ACC112 (cell line): Measurements from ENCODE around the gene DDO.

Experiments
- H2AFZ ChIP-seq: fragments of 200-600 bp; sonication (generic); one replicate; pipeline ENCODE4 v1.6.0; 2017; ENCODE audit warnings: antibody characterized with exemption, low read length; ENCODE audit not compliant: unreplicated experiment
- H3K27ac ChIP-seq: fragments of 200-600 bp; sonication (generic); 2 replicates; pipeline ENCODE4 v1.5.1; 2014; ENCODE audit warnings: low read depth, mild to moderate bottlenecking, antibody characterized with exemption, low read length, moderate library complexity
- H3K27me3 ChIP-seq: fragments of 200-600 bp; sonication (generic); 2 replicates; pipeline ENCODE4 v1.6.1; 2014; ENCODE audit warnings: mild to moderate bottlenecking, antibody characterized with exemption, low read length, moderate library complexity, mixed read lengths; ENCODE audit not compliant: insufficient read depth
- H3K36me3 ChIP-seq: fragments of 200-600 bp; sonication (generic); 2 replicates; pipeline ENCODE4 v1.6.1; 2016; ENCODE audit warnings: mild to moderate bottlenecking, antibody characterized with exemption, low read length, moderate library complexity, mixed read lengths; ENCODE audit not compliant: insufficient read depth
- H3K4me1 ChIP-seq: fragments of 200-600 bp; sonication (generic); one replicate; pipeline ENCODE4 v1.6.1; 2016; ENCODE audit warnings: low read length, mixed read lengths; ENCODE audit not compliant: insufficient read depth, unreplicated experiment, control insufficient read depth
- H3K4me3 ChIP-seq: fragments of 200-600 bp; sonication (generic); 2 replicates; pipeline ENCODE4 v1.5.1; 2014; ENCODE audit warnings: mild to moderate bottlenecking, low read depth, low read length
- H3K79me2 ChIP-seq: fragments of 200-600 bp; sonication (generic); one replicate; pipeline ENCODE4 v1.6.0; 2016; ENCODE audit warnings: low read length; ENCODE audit not compliant: control insufficient read depth, unreplicated experiment, insufficient read depth

The DDO gene

DNA sequence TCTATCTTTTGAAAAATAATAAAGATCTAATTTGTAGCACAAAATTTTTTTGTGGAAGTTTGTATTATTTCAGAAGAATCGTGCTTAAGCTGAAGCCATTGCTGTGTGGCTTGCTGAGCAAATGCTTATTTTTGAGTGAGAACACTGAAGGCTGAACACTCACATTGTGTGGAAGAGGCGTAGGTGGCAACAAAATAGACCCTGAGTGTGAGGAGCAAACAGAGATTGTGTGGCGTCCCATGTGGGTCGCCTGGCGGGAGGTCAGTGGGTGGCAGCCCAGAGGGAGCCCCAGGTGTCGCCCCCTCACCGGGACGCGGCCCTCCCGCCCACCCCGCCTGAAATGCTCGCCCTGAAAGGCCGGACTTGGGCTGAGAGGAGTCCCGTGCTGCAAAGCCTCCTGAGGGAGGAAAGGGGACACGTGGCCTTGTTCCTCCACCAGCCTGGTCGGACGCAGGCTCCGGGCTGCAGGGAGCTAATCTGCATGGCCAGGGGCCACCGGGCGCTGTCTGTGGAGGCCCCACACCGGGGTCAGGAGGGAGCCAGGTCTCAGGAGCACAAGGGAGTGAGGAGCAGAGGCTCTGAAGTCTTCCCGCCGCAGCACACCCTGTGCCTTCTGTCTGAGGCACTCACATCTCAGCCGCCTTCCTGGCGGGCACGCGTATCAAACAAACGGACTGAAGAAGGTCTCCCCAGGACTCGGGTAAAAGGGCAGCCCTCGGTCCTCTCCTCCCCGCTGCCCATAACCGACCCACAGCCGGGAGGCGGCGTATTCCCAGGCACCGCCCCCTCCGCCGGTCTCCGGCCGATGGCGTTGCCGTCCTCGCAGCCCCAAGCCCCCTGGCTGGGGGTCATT is 15.9 kb downstream of the DDO start:
- Histone ChIP-seq H3K79me2 (no peaks in the 10 kb centered on the region), H3K27me3 (no peaks in the 10 kb centered on the region), H3K27ac (no peak overlapping the region), H2AFZ (peak overlapping the region; percentile 96), H3K36me3 (no peaks in the 10 kb centered on the region), H3K4me3 (peak overlapping the region; percentile 62), H3K4me1 (peaks cover 14% of the 10 kb centered on the region)

DNA sequence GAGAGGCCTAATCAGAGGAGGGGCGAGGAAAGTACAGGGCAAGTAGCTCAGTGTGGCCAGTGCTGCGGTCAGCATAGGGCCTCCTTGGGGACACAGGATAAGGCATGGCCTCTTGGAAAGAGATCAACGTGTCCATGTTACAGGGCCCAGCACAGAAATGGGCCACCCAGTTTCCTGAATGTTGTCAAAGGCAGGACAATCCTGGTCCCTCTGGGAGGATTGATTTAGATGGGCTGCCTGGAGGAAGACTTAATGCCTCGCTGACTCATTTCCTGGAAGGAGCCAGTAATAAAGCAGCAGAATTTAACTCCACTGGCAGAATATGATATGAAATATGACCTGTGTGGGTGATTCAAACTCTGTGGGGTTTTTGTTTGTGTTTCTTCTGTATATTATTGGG is 16.6 kb downstream of the DDO start:
- H3K36me3 ChIP-seq = no peaks in the 10 kb centered on the region
- H3K27me3 ChIP-seq = no peaks in the 10 kb centered on the region
- H2AFZ ChIP-seq = no peak overlapping the region
- no peak overlapping the region for H3K27ac ChIP-seq
- peaks cover 14% of the 10 kb centered on the region for H3K4me1 ChIP-seq
- no peaks in the 10 kb centered on the region for H3K79me2 ChIP-seq
- H3K4me3 ChIP-seq = peak overlapping the region; percentile 46; the same call in 1 of the 2 replicates

DNA sequence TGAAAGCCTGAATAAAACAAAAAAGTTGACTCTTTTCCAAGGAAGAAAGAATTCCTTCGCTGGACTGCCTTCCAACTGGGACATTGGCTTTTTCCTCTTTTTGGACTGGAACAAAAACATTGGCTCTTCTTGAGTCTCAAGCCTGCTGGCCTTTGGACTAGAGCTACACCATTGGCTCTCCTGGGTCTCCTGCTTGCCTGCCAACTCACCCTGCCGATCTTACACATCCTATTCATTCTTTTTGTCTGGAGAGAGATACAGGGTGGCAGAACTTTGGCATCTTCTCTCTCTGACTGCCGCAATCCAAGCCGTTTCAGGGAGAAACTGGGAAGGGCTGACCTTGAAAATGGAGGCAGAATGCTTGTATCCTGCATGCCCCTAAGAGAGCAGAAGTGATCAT is 20.2 kb downstream of the DDO start:
- H3K4me1 ChIP-seq = peaks cover 14% of the 10 kb centered on the region
- H3K36me3 ChIP-seq = no peaks in the 10 kb centered on the region
- no peak overlapping the region for H2AFZ ChIP-seq
- H3K27me3 ChIP-seq = no peaks in the 10 kb centered on the region
- no peaks in the 10 kb centered on the region for H3K79me2 ChIP-seq
- H3K4me3 ChIP-seq = no peak overlapping the region
- H3K27ac ChIP-seq = no peak overlapping the region

DNA sequence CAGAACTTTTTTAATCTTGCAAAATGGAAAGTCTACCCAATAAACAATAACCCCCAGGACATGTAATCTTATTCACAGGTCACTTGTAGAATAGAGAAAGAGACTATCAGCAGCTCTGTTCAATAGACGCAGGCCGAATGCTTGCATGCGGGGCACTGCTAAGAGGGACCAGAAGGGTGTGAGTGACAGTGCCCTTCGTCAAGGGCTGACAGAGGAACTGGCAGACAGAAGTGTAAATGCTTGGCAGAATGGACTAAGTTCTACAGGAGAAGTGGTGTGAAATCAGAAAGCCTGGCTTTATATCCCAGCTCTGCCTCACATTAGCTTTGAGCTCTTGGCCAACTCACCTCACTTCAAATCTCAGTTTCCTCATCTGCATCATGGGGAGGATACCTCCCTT is 21.0 kb downstream of the DDO start:
- H3K36me3 ChIP-seq = no peaks in the 10 kb centered on the region
- H3K27me3 ChIP-seq = no peaks in the 10 kb centered on the region
- H2AFZ ChIP-seq = no peak overlapping the region
- H3K27ac ChIP-seq = no peak overlapping the region
- no peak overlapping the region for H3K4me3 ChIP-seq
- no peaks in the 10 kb centered on the region for H3K79me2 ChIP-seq
- H3K4me1 ChIP-seq = peaks cover 8% of the 10 kb centered on the region

DNA sequence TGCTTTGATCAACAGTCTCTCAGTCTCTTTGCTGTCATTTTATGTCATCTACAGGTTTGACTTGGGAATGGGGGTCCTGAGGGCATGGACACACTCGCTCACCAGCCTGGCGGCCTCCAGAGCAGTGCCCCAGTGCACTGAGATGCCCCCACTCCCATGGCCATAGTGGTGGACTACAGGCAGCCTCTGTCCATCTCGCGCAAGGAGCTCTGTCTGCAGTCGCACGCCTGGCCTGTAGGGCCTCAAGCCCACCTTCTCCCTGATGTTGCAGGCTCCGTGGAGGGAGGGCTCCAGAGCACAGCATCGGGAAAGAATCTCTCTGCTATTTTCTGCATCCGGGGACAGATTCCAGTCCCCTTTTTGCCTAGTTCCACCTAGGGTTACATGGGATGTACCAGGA is 22.6 kb downstream of the DDO start:
- no peaks in the 10 kb centered on the region for H3K36me3 ChIP-seq
- no peak overlapping the region for H3K27ac ChIP-seq
- H3K27me3 ChIP-seq = no peaks in the 10 kb centered on the region
- H3K79me2 ChIP-seq = no peaks in the 10 kb centered on the region
- H2AFZ ChIP-seq = no peak overlapping the region
- H3K4me1 ChIP-seq = no peaks in the 10 kb centered on the region
- no peak overlapping the region for H3K4me3 ChIP-seq

DNA sequence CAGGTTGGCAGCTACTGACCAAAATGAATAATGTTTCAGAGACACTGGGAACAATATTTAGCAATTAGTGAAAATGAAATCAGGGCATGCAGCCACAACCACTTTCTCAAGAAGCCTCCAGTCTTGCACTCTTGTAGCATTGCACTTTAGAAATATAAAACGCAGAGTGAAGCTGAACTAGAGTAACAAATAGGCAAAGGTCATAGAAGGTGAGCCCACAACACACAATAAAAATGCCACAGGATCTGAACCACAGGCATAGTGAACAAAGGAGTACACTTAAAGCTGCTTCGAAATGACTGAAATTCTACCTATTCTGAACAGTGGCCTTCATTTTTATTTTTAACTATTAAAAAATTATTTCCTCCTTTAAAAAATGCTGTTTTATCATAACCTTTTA is 25.0 kb downstream of the DDO start:
- Histone ChIP-seq H3K4me1 (no peaks in the 10 kb centered on the region), H3K79me2 (no peaks in the 10 kb centered on the region), H2AFZ (no peak overlapping the region), H3K4me3 (no peak overlapping the region), H3K36me3 (no peaks in the 10 kb centered on the region), H3K27me3 (no peaks in the 10 kb centered on the region; the same call in 1 of the 2 replicates), H3K27ac (no peak overlapping the region)

DNA sequence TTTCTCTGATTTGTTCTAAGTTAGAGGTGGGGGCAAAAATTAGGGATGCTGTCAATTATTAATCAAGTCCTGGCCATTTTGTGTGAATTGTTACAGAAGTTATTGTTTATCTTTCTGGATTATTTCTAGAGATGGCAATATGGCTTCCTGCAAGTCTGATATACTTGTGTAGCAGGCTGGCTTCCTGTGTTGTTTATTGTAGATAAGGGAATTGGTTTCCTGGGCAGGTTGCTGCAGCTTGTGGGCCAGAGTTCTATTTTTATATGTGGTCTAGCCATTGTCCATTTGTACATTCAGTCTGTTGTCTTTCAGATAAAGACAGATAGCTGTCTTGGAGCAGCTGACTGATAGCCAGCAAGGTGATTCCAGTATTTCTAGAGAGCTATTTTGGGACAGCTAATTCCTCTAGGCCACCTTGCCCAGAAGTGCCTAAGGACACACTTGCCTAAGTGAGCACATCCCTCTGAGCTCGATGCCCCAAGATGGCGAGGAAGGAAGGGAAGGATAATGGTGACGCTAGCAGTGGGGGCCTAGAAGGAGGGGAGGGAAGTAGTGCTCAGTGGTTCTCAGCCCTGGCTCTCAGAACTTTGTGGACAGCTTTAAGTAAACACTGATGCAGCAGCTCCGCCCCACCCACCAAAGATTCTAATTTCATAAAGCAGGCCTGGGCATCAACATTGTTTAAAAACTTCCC is 25.5 kb downstream of the DDO start:
- H3K27me3 ChIP-seq = no peaks in the 10 kb centered on the region; the same call in 1 of the 2 replicates
- H3K79me2 ChIP-seq = no peaks in the 10 kb centered on the region
- no peak overlapping the region for H3K4me3 ChIP-seq
- H3K36me3 ChIP-seq = no peaks in the 10 kb centered on the region
- H2AFZ ChIP-seq = no peak overlapping the region
- H3K4me1 ChIP-seq = no peaks in the 10 kb centered on the region
- no peak overlapping the region for H3K27ac ChIP-seq

DNA sequence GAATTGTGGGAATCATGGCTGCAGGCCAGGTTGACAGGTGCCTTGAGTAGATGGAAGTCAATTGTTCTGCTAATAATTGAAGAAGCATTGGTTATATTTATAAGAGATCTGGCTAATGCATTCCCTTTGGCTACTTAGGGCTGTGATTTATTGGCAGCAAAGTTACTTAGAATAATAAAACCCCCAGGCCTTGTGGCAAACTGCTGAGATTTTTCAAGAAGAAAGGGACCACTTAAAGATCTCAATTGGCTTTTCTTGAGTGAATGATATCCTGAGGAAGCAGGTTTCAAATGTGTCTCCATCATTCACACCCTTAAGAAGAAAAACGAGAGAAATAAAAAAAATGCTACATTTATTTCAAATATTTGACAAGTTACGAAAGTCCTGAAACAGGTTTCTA is 27.4 kb downstream of the DDO start:
- Histone ChIP-seq H2AFZ (no peak overlapping the region), H3K4me3 (no peak overlapping the region), H3K4me1 (no peaks in the 10 kb centered on the region)

DNA sequence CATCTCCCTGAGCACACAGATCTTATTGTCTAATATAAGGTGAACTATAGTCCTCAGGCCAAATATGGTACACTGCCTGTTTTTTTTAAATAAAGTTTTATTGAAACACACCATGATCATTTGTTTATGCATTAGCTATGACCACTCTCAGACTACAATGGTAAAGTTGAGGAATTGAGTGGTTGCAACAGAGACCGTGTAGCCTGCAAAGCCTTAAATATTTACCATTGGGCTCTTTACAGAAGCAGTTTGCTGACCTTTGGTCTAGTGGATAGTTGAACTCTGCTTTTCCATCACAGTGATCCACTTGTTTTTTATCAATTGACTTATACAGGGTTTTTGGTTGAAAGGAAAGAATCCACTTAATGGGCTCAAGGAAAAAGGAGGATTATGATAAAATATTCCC is 29.9 kb downstream of the DDO start:
- no peak overlapping the region for H2AFZ ChIP-seq
- no peaks in the 10 kb centered on the region for H3K36me3 ChIP-seq
- no peak overlapping the region for H3K27ac ChIP-seq
- H3K4me3 ChIP-seq = no peak overlapping the region
- no peaks in the 10 kb centered on the region; the same call in 1 of the 2 replicates for H3K27me3 ChIP-seq
- no peaks in the 10 kb centered on the region for H3K4me1 ChIP-seq
- H3K79me2 ChIP-seq = no peaks in the 10 kb centered on the region

More for the DNA sequence above, 27.4 kb downstream of the DDO start:
- Histone ChIP-seq H3K79me2 (no peaks in the 10 kb centered on the region), H3K36me3 (no peaks in the 10 kb centered on the region), H3K27me3 (no peaks in the 10 kb centered on the region; the same call in 1 of the 2 replicates), H3K27ac (no peak overlapping the region)

DNA sequence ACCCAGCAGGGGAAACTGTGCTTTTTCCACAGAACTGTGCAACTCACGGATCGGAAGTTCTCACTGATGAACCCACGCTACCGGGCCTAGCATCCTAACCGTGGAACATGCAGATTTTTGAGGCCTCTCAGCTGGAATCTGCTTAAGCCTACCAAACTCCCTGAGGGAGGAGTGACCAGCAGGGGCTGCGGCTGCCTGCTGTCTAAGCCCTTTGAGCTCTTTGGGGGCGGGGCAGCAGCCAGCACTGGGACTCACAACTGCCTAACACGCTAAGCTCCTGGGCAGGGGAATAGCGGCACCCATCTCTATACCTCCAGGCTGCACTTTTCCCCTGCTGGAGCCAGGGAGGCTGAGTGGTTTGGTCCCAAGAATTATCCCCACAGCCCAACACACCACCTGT is 36.8 kb downstream of the DDO start:
- Histone ChIP-seq H3K79me2 (no peaks in the 10 kb centered on the region), H3K36me3 (no peaks in the 10 kb centered on the region), H3K27ac (no peak overlapping the region), H3K4me3 (no peak overlapping the region), H3K27me3 (peaks cover 22% of the 10 kb centered on the region), H3K4me1 (no peaks in the 10 kb centered on the region), H2AFZ (no peak overlapping the region)

DNA sequence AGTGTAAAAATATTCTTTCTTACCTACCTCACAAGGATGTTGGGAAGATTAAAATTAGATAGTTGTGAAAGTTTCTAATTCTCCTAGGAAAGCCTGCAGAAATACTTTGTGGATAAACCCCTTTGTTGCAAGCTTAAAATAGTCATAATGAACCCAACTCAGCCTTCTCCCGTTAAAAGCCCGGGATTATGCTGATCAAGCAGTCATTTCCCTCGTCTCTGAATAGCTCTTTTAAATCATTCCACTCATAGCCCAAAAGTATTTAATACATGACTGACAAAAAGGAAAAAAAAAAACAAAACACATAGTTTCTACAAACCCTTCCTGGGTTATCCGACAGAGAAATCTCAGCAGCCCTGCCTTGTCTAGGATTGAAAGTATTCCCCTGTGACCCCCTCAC is 46.3 kb downstream of the DDO start:
- Histone ChIP-seq H3K27ac (no peak overlapping the region), H3K4me3 (no peak overlapping the region), H2AFZ (no peak overlapping the region), H3K79me2 (no peaks in the 10 kb centered on the region), H3K4me1 (no peaks in the 10 kb centered on the region), H3K27me3 (peaks cover 91% of the 10 kb centered on the region), H3K36me3 (no peaks in the 10 kb centered on the region)
